Esophagus squamous epithelium (tissue), 4 donors: ENCODE data around the gene RPL7A.

Experiments used
- CTCF ChIP-seq, 6 experiments: fragments of 450-650 bp in 4 of 6; fragments of 200-600 bp in 2 of 6; sonication (generic) in 2 of 6; IDR thresholded peaks; one replicate each; pipeline ENCODE4 v1.5.1; 2016 to 2019; ENCODE audit warnings: antibody characterized with exemption in 6 of 6, mild to moderate bottlenecking in 4 of 6, moderate library complexity in 4 of 6
- POLR2A ChIP-seq, 4 donors: fragments of 450-650 bp; IDR thresholded peaks; one replicate each; pipeline ENCODE4 v1.6.1; 2017; ENCODE audit warnings: antibody characterized with exemption in 4 of 4, mild to moderate bottlenecking in 4 of 4, moderate library complexity in 3 of 4

GRCh38 chr9:133346021-133346785 lies 1.8 kb upstream of the RPL7A start:
- TF ChIP-seq POLR2A (IDR thresholded peaks at IDR 0.05) (no peak), CTCF (IDR thresholded peaks at IDR 0.05) (no peak)
